CD4-positive, alpha-beta T cell treated with Interleukin-2 at 100 ng/mL for 4 hours (primary cell): ENCODE data around the gene COL4A4.
A peak's percentile ranks its signal among the peaks of the same experiment; 100 is the strongest.

Experiments used
- DNase-seq: peaks from one replicate; pipeline ENCODE4 v3.0.0-alpha.2; 2020; ENCODE audit warnings: low spot score

Gene COL4A4

GRCh38 chr2:227029426-227030105 is 134.4 kb downstream of the COL4A4 start:
- DNase-seq, result no peak

DNA sequence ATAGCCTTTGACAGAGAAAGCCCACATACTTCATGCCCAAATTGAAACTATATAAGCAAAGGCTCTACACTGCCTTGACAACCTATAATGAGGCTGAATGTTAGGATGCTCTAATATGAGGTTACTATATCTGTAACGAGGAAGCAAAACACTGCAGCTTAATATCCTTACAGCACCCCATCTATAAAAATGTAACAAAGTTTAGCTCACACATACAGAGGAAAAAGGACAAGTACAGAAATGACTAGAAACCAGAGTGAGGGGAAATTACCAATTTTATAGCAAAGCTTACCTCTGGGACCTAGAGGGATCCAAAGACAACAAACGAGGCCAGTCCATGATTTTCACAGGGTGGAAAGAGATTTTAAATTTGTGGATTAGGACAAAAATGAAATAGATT is 138.5 kb downstream of the COL4A4 start:
- no peak for DNase-seq

DNA sequence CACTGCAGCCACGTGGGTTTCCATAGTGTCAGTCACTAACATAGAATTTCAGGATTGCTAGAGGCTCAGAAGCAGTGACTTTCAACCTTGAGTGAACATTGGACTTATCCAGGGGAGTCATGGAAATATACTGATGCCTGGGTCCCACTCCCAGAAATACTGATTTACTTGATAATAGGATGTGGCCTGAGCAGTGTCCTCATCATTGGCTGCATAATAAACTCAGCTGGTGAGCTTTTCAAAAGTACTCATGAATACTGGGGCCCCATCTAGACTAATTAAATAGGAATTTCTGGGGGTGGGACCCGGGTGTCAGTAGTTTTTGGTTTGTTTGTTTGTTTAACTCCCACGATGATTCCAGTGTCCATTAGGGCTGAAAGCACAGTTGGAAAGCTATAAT is 141.4 kb downstream of the COL4A4 start:
- no peak for DNase-seq

DNA sequence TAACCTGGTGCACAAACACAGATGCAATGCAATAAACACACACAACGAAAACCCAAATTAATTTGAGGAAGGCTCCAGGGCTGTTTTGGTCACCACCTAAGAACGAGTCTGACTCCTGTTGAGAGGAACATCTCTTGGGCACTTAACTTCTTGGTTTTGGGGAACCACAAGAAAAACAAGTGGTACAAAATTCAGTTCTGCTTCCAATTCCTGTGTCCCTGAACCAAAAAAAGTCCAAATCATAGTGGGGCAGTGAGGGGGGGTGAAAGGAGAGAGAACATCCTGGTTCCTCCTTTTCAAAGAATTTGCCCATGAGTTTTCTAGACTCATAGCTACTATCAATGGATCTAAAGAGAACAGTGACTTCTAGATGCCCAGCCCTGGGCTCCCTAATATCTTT is 143.6 kb downstream of the COL4A4 start:
- no peak for DNase-seq

DNA sequence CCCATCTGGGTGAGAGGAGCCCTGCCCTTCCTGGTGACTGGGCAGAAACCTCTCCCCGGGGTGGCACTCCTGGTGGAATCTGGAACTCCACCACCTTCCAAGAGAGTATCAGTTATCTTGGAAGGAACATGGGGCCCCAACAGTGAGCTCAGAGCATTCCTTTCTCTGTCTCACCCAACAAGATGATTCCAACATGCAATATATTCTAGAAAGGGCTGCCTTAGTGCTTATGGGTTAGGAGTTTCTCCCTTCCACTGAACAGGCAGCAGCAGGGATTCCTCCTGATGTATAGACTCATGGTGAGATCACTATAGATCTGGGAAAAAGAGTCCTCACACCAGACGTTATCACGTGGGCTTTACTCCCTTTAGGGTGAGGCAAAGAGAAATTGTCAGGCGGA is 147.1 kb downstream of the COL4A4 start:
- no peak for DNase-seq

DNA sequence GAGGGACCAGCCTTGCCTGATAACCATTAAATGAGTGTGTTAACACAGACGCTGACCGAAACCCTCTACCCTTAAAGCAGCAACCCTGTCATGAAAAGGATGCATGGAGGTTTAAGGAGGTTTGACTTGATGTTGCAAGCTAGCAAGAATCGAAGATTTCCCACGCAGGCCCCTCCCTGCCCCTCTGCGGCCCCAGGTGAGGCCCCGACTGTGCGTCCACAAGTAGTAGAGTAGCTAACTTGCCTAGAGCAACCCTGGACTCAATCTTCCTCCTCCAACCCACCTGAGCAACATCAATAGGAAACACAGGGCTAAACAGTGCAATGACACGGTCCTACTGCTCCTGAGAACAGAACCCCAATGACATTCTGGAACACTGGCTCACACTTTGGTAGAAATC is 150.1 kb downstream of the COL4A4 start:
- DNase-seq, result no peak

DNA sequence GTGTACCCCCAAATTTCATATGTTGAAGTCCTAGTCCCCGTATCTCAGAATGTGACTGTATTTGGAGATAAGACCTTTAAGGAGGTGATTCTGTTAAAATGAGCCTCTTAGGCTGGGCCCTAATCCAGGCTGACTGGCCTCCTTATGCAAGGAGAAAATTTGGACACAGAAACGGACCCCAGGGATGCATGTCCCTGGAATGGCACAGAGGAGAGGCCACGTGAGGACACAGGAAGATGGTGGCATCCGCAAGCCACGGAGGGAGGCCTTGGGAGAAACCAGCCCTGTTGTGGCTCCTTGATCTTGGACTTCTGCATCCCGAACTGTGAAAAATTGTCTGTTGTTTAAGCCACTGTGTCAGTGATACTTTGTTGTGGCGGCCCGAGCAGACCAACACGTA is 150.7 kb downstream of the COL4A4 start:
- no peak for DNase-seq

DNA sequence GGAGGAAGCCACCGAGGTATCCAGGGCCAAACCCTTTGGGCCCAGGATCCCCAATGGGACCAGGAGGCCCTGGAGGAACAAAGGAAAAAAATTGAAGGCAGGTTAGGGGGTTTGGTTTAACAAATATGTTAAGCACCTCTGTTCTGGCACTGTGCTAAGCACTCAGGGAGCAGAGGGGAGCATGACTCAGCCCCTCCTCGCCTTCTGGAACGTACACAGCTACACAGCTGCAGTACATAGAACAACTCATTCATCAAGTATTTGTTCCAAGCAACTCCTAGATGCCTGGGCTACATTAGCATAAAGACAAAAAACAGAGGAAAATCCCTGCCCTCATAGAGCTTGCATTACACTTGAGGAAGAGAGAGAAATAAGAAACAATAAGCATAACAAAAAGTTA is 153.6 kb downstream of the COL4A4 start:
- DNase-seq, result no peak

DNA sequence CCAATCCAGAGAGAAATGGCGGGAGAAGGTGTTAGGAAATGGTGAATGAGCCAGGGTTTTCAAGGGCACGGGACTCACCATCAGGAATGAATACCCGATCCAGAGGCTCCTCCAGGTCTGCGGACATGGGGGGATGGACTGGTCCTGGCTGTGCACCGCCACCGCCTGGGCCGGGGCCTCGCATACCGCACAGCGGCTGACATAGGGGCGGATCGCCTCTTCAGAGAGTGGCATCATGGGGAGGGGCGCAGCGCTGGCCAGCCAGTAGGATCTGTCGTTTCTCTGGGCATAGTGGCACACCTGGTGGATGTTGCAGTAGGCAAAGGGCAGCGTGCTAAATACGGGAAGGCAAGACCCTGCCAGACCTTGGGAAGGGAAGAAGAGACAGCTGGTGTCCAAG is 156.1 kb downstream of the COL4A4 start:
- no peak for DNase-seq

- DNase-seq, result no peak
Measured at GRCh38 chr2:227007148-227007547, 156.9 kb downstream of the COL4A4 start.

- no peak for DNase-seq
Measured at GRCh38 chr2:227006189-227006897, 157.7 kb downstream of the COL4A4 start.

DNA sequence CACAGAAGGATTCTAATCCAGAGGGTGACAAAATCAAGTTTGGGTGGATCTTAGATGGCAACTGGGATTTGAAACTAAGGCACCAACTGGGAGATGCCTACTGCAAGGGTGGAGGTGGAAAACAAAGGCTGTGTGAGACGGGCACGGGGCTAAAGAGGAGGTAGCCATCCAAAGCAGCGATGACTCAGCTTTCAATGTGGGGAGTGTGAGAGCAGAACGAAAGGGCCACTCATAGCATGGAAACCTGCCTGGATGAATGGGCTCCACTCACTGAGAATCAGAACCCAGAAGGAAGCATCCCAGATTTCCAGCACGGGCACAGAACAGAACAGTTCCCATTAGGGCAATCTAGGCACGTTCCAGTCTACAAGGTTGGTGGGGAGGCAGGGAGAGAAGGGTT is 159.5 kb downstream of the COL4A4 start:
- DNase-seq, result no peak

DNA sequence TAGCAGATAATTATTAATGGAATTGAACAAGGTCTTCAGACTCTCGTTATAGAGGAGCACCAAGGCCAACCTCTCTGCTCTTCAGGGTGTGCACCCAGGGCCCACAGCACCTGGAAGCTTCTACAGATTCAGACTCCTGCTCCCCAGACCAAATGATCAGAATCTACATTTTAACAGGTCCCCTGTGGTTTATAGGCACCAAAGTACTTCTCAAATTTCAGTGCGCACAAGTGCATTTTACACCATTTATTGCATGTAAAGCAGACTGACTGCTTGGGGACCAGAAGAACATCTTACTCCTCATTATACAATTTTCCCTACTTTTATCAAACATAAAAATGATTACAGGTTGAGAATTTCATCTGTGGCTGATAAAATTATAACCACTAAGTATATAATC is 163.9 kb downstream of the COL4A4 start:
- no peak for DNase-seq

- DNase-seq, result no peak
Measured at GRCh38 chr2:226999661-227000060, 164.3 kb downstream of the COL4A4 start.

GRCh38 chr2:226995625-226996041 is 168.4 kb downstream of the COL4A4 start:
- DNase-seq, result no peak

DNA sequence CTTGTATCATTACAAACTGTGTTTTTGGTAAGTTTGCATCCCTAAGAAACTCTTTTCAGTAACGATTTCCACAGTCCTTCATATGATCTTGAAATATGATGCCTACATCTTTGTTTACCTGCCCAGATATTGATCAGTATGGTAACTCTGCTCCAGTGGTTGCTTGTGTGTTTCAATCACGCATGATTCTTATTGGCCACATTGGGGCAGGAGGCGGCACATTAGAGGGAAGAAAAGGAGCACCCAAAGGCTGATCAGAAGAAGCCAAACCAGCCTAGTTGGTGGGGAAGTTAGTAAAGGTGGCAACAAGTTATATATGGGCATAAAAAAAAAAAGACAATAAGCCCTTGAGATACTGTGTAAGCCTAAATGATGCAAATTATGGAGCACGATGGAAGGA is 169.2 kb downstream of the COL4A4 start:
- no peak for DNase-seq

GRCh38 chr2:226993171-226993570 is 170.8 kb downstream of the COL4A4 start:
- DNase-seq, result no peak

DNA sequence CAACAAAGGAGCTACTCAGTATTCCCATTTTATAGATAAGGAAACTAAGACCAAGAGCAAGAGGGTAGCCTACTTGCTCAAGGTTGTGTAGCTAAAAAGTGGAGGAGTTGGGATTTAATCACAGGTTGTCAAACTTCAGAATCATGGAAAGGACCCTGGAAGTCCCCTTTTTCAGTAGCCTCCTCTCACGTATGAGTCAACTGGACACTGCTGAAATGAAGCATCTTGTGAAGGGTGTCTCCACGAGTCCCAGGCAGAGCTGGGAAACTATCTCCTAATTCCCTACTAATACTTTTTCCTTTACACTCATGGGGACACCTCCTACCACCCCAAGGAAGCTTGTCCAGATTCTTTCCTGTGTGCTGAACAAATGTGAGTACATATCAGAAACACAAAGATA is 172.3 kb downstream of the COL4A4 start:
- DNase-seq, result no peak

DNA sequence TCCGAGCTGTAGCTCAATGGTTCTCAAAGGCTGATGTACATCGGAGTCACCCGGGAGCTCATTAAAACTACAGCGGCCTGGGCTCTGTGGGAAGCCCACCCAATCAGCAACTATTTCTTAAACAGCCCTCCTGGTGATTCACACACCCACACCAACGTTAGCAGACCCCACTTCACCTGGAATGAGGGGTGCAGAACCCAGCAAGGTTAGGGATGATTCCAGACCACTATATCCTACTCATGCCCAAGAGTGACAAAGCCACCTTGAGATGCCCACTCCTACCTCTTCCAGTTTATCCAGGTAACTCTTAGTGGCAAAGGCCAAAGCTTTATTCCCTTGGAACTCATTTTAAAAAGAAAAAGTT is 178.4 kb downstream of the COL4A4 start:
- DNase-seq, result no peak

DNA sequence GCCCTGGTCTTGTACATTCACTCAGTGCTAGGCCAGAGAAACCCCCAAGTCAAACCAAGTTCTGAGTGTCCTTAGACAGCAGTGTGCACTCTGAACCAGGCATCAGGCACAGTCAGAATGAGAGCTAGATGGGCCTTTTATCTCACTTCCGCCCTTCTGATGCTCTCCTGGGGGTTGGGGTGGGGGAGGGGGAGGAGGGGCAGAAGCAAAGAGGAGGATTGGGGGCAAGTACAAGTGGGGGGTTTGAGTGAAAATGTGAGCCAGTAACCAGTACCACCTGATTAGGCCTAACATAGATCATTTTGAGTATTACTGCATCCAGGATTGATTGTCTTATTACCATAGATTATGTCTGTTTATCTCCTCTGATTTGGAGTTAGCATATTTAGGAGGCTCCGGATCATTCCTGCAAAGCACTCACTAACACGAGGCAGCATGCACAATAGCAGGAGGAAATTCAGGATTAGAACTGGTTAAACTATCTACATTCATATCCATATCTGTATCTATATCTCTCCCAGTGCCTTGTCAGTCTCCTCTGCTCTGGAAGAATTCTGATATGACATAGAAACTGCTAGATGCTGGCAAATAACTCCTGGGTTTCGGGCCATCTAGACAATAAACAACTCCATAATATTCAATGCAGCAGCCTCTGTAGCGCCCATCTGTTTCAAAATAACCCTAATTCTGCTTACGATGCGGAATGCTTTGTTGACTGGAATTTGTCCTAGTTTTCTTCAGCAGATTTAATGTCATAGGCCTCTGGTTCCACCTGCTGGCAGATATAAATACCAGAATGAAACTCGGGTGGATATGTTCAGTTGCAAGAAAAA is 179.0 kb downstream of the COL4A4 start:
- DNase-seq, result peak; percentile 18

DNA sequence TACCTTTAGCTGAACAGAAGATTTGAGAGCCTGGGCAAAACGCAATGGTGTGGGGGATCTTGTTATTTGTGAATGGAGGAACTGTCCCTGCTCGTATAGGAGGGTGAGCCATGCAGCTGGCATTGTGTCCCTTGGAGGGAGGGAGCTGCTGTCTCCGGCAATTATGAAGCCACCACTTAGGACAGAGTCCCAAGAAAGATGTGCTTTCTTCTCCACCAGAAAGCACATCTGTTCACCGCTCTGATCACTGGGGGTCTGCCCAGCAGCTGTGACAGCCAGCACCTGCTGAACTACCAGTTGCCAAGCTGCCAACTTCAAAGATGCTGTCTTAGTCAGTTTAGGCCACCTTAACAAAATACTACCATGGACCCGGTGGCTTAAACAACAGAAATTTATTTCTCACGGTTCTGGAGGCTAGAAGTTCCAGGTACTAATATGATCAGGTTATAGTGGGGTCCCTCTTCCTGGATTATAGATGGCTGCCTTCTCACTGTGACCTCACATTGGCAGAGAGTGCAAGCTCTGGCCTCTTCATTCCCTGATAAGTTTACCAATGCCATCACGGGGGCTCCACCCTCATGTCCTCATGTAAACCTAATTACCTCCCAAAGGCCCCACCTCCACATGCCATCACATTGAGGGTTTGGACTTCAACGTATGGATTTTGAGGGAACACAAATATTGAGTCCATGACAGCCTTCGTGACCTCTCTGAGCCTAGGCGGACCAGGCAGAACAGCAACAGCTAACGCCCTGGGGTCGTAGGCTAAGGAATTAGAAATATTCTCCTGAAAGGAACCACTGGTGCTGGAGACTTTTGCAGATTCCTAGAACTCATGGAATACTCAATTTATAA is 179.9 kb downstream of the COL4A4 start:
- no peak for DNase-seq

DNA sequence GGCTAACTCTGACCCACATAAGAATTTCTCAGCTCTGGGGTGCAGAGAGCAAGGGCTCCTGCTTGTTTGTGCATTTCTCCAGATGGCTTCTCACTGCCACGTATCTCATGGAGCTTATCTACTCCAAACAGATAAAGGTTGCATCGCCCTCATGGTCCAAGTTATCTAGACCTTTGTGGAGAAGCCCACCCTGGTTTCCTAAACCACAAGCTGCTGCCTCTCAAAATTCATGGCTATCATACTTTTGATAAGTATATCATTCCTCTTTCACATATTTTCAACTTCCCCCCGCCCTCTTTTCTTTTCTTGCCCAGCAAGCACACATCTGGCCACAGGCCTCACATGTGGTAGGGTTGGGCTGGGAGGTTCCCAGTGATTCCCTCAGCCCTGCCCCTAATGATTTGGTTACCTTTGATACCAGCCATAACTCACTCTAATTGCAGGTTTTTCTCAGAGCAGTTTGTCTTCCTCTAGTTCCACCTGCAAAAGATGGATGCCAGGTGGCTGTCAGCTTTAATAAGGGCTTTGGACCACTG is 182.1 kb downstream of the COL4A4 start:
- no peak for DNase-seq
